Choroid plexus epithelial cell (primary cell): ENCODE data around the gene ABCC12.

ENCODE experiments used
- DNase-seq: peaks from one replicate; pipeline ENCODE4 v3.0.0-alpha.2; 2010; ENCODE audit warnings: low read depth
- H3K4me3 ChIP-seq: 2 replicates; pipeline ENCODE4 v1.5.1; 2011; ENCODE audit warnings: low read depth, mild to moderate bottlenecking, control low read depth, low read length, moderate library complexity
- CTCF ChIP-seq: conservative IDR thresholded peaks from 2 replicates; pipeline ENCODE4 v1.5.1; 2011; ENCODE audit warnings: low read depth, mild to moderate bottlenecking, control low read depth, inconsistent platforms, low read length, moderate library complexity

Gene ABCC12

GRCh38 chr16:48143812-48144368 is 11.9 kb downstream of the ABCC12 start:
- DNase-seq, result no peak
- TF ChIP-seq CTCF, result no peak
- no peak overlapping the region for H3K4me3 ChIP-seq

GRCh38 chr16:48140821-48141220 is 15.0 kb downstream of the ABCC12 start:
- H3K4me3 ChIP-seq, result no peak overlapping the region
- TF ChIP-seq CTCF, result no peak
- DNase-seq, result no peak

- no peak for DNase-seq
- no peak overlapping the region for H3K4me3 ChIP-seq
- TF ChIP-seq CTCF, result no peak
Observed at GRCh38 chr16:48139517-48139916, 16.3 kb downstream of the ABCC12 start.

GRCh38 chr16:48138543-48138942 is 17.2 kb downstream of the ABCC12 start:
- TF ChIP-seq CTCF, result no peak
- H3K4me3 ChIP-seq, result no peak overlapping the region
- DNase-seq, result no peak

- TF ChIP-seq CTCF, result no peak
- DNase-seq, result no peak
Observed at GRCh38 chr16:48137822-48138221, 18.0 kb downstream of the ABCC12 start.

GRCh38 chr16:48136547-48137360 is 19.0 kb downstream of the ABCC12 start:
- no peak for DNase-seq
- peak; percentile 23 for TF ChIP-seq CTCF
- H3K4me3 ChIP-seq, result no peak overlapping the region

More at GRCh38 chr16:48137822-48138221, 18.0 kb downstream of the ABCC12 start:
- no peak overlapping the region for H3K4me3 ChIP-seq
